HT-29 (cell line): ENCODE results near the gene TBC1D2B. TPM values are rescaled to one million over a fixed set of nuclear protein-coding genes. Genes with fewer than 3 reads are reported as not detected.

ENCODE experiments used
- DNase-seq: peaks from one replicate; pipeline ENCODE4 v3.0.0-alpha.2; 2015; ENCODE audit warnings: low spot score
- small RNA-seq: library from RNA; depleted of rRNA; stranded (forward); fragments of <200 nt; gene quantifications from one replicate; pipeline ENCODE3, GENCODE V24; 2014
- total RNA-seq: library from RNA; depleted of rRNA; stranded (reverse); fragments of >200 nt; shearing (Covaris generic); gene quantifications from 2 replicates; pipeline ENCODE4 v1.2.3, GENCODE V29; 2014; rRNA removed

The TBC1D2B gene
- total RNA-seq, 1 experiment from 2014 or later = 20.4 TPM

- DNase-seq = no peak
These were observed 131.9 kb downstream of the TBC1D2B start for GRCh38 chr15:77945566-77945965.

Small RNA genes lying within 50 kb of the gene (small RNA-seq; reads per million reads assigned to genes)
- not detected for gene RF00092

Other genes with a start within 250 kb of the TBC1D2B start
- gene SH2D7, start 14.8 kb upstream of the TBC1D2B start, total RNA-seq = 0.05 TPM in 1 of 2 replicates, not detected in the other
- gene CIB2, start 53.7 kb upstream of the TBC1D2B start, total RNA-seq = 0.44 and 0.74 TPM in 2 replicates
- 34.4 and 35.8 TPM in 2 replicates for gene IDH3A, start 71.7 kb upstream of the TBC1D2B start, total RNA-seq
- 1.4 and 3.6 TPM in 2 replicates for gene ACSBG1, start 156.9 kb upstream of the TBC1D2B start, total RNA-seq
- 10.2 and 16.0 TPM in 2 replicates for gene DNAJA4, start 186.9 kb upstream of the TBC1D2B start, total RNA-seq
- 64.0 and 74.8 TPM in 2 replicates for gene SKIC8, start 221.9 kb upstream of the TBC1D2B start, total RNA-seq